Measurements from ENCODE around the gene LARGE1. TPM values are rescaled to one million over a fixed set of nuclear protein-coding genes. Genes with fewer than 3 reads are reported as not detected.

LARGE1 gene
- polyA plus RNA-seq, 3 donors: 0.05 to 0.13 TPM; not detected in 1

GRCh38 chr22:33418484-33418883 lies 501.8 kb downstream of the LARGE1 start:
- H3K27me3 Mint-ChIP-seq (ENCODE audit: low read depth in 3 of 3): peaks cover 0 to 2% (median 0%) of the 10 kb centered on the region in 3 donors
- Histone ChIP-seq H3K27ac (ENCODE audit: low read depth in 1 of 2, low read length in 2 of 2) (no peak overlapping the region), H3K4me2 (replicated peaks; ENCODE audit: extremely low read depth, low read length, poor library complexity, severe bottlenecking) (no peak overlapping the region), H4K20me1 (ENCODE audit: insufficient read depth, low read length) (no peaks in the 10 kb centered on the region), H3K79me2 (ENCODE audit: insufficient read depth, low read length) (no peaks in the 10 kb centered on the region), H3K9me3 (replicated peaks in 1 of 2; ENCODE audit: control insufficient read depth in 1 of 2, insufficient read depth in 1 of 2, low read length in 2 of 2) (peaks cover 18 to 41% of the 10 kb centered on the region in 2 donors), H2AFZ (ENCODE audit: insufficient read depth, low read depth, low read length, poor library complexity, severe bottlenecking) (no peak overlapping the region), H3K4me3 (replicated peaks in 1 of 3; ENCODE audit: low read depth in 2 of 3, low read length in 3 of 3) (no peak overlapping the region), H3K36me3 (replicated peaks in 1 of 2; ENCODE audit: control insufficient read depth in 1 of 2, insufficient read depth in 2 of 2, low read length in 2 of 2) (no peaks in the 10 kb centered on the region), H3K4me1 (ENCODE audit: control insufficient read depth in 1 of 2, insufficient read depth in 2 of 2, low read length in 2 of 2) (no peaks in the 10 kb centered on the region), H3K9ac (ENCODE audit: insufficient read depth, low read length, poor library complexity, severe bottlenecking) (no peak overlapping the region), H3K27me3 (ENCODE audit: control insufficient read depth in 2 of 2, insufficient read depth in 2 of 2, low read length in 2 of 2) (no peaks in the 10 kb centered on the region)
- TF ChIP-seq CTCF (IDR thresholded peaks at IDR 0.05): no peak
- no peaks in the 10 kb centered on the region for H3K36me3 Mint-ChIP-seq
- intact Hi-C loops (cut with micrococcal nuclease): no loop called here
- no peak overlapping the region for H3K4me3 Mint-ChIP-seq
- H3K27ac Mint-ChIP-seq: no peak overlapping the region
- peaks cover 30 to 40% (median 34%) of the 10 kb centered on the region in 7 donors for H3K9me3 Mint-ChIP-seq
- H3K4me1 Mint-ChIP-seq: no peaks in the 10 kb centered on the region
- WGBS (ENCODE audit: insufficient coverage): 98% methylated on average over 5 of the region's 5 CpGs
- DNase-seq: no peak

- Mint-ChIP-seq H3K9me3 (peaks cover 21 to 41% (median 28%) of the 10 kb centered on the region in 7 donors), H3K4me1 (no peaks in the 10 kb centered on the region), H3K27me3 (ENCODE audit: low read depth in 3 of 3) (peaks cover 0 to 2% (median 0%) of the 10 kb centered on the region in 3 donors), H3K4me3 (no peak overlapping the region), H3K27ac (no peak overlapping the region), H3K36me3 (no peaks in the 10 kb centered on the region)
- Histone ChIP-seq H4K20me1 (ENCODE audit: insufficient read depth, low read length) (no peaks in the 10 kb centered on the region), H3K27ac (ENCODE audit: low read depth in 1 of 2, low read length in 2 of 2) (no peak overlapping the region), H3K9ac (ENCODE audit: insufficient read depth, low read length, poor library complexity, severe bottlenecking) (no peak overlapping the region), H3K4me2 (replicated peaks; ENCODE audit: extremely low read depth, low read length, poor library complexity, severe bottlenecking) (no peak overlapping the region), H3K4me3 (replicated peaks in 1 of 3; ENCODE audit: low read depth in 2 of 3, low read length in 3 of 3) (no peak overlapping the region), H3K36me3 (replicated peaks in 1 of 2; ENCODE audit: control insufficient read depth in 1 of 2, insufficient read depth in 2 of 2, low read length in 2 of 2) (no peaks in the 10 kb centered on the region), H2AFZ (ENCODE audit: insufficient read depth, low read depth, low read length, poor library complexity, severe bottlenecking) (no peak overlapping the region), H3K4me1 (ENCODE audit: control insufficient read depth in 1 of 2, insufficient read depth in 2 of 2, low read length in 2 of 2) (no peaks in the 10 kb centered on the region), H3K9me3 (replicated peaks in 1 of 2; ENCODE audit: control insufficient read depth in 1 of 2, insufficient read depth in 1 of 2, low read length in 2 of 2) (peaks cover 24 to 48% of the 10 kb centered on the region in 2 donors), H3K27me3 (ENCODE audit: control insufficient read depth in 2 of 2, insufficient read depth in 2 of 2, low read length in 2 of 2) (no peaks in the 10 kb centered on the region), H3K79me2 (ENCODE audit: insufficient read depth, low read length) (no peaks in the 10 kb centered on the region)
- no peak for DNase-seq
- intact Hi-C loops (cut with micrococcal nuclease): no loop called here
- 93% methylated on average over 3 of the region's 3 CpGs for WGBS (ENCODE audit: insufficient coverage)
- no peak for TF ChIP-seq CTCF (IDR thresholded peaks at IDR 0.05)
These were observed 504.9 kb downstream of the LARGE1 start for GRCh38 chr22:33415401-33415800.
